K562 (cell line): Measurements from ENCODE around the gene TTYH2. TPM values are rescaled to one million over a fixed set of nuclear protein-coding genes. Genes with fewer than 3 reads are reported as not detected.

ENCODE experiments used
- CREB5 ChIP-seq: fragments of 250-450 bp; sonication (Bioruptor Pico); IDR thresholded peaks from 2 replicates; pipeline ENCODE4 v1.5.0; 2020; ENCODE audit warnings: mild to moderate bottlenecking
- FOXJ2 ChIP-seq: fragments of 200-800 bp; sonication (Bioruptor generic); IDR thresholded peaks from 2 replicates; pipeline ENCODE4 v1.6.1; 2016; ENCODE audit warnings: missing genetic modification characterization, missing compliant biosample characterization
- FOXO4 ChIP-seq: fragments of 450-650 bp; formaldehyde crosslinking; IDR thresholded peaks from 2 replicates; pipeline ENCODE4 v1.4.0; 2020; ENCODE audit warnings: mild to moderate bottlenecking, moderate library complexity
- GABPB2 ChIP-seq: fragments of 250-450 bp; sonication (Bioruptor Pico); conservative IDR thresholded peaks from 2 replicates; pipeline ENCODE4 v1.5.1; 2021; ENCODE audit warnings: mild to moderate bottlenecking
- HNRNPL ChIP-seq: fragments of 200-400 bp; formaldehyde crosslinking; IDR thresholded peaks from 2 replicates; pipeline ENCODE4 v1.6.1; 2017; ENCODE audit warnings: low read depth, mild to moderate bottlenecking, low read length
- MXI1 ChIP-seq: IDR thresholded peaks from 2 replicates; pipeline ENCODE4 v1.6.1; 2011; ENCODE audit warnings: low read depth, mild to moderate bottlenecking, improper control_type of control experiment, low read length
- POLR2B ChIP-seq: fragments of 450-650 bp; IDR thresholded peaks from 2 replicates; pipeline ENCODE4 v1.6.1; 2018; ENCODE audit warnings: low read depth; ENCODE audit not compliant: partially characterized antibody
- POLR3A ChIP-seq: IDR thresholded peaks from 2 replicates; pipeline ENCODE4 v1.6.1; 2011; ENCODE audit warnings: borderline replicate concordance, mild to moderate bottlenecking, moderate library complexity; ENCODE audit not compliant: insufficient read length, insufficient read depth; ENCODE audit errors: extremely low read depth
- REST ChIP-seq, 2 experiments: fragments of 450-650 bp; formaldehyde crosslinking in 1 of 2; IDR thresholded peaks; 2 replicates each; pipeline versions ENCODE4 v1.4.0 to v1.6.1; 2014 to 2020; ENCODE audit warnings: mild to moderate bottlenecking in 2 of 2, borderline replicate concordance in 1 of 2, low read depth in 1 of 2
- SNIP1 ChIP-seq: fragments of 450-650 bp; IDR thresholded peaks from 2 replicates; pipeline ENCODE4 v1.7.1; 2017; ENCODE audit warnings: low read depth, mild to moderate bottlenecking
- SREBF1 ChIP-seq: fragments of 150-350 bp; IDR thresholded peaks from 2 replicates; pipeline ENCODE4 v1.6.1; 2014; ENCODE audit warnings: antibody characterized with exemption, low read depth, low read length, borderline replicate concordance
- SRSF9 ChIP-seq: fragments of 200-400 bp; formaldehyde crosslinking; IDR thresholded peaks from 2 replicates; pipeline ENCODE4 v1.6.1; 2017; ENCODE audit warnings: low read depth, low read length, borderline replicate concordance
- THRAP3 ChIP-seq: fragments of 450-650 bp; IDR thresholded peaks from 2 replicates; pipeline ENCODE4 v1.6.1; 2016; ENCODE audit warnings: mild to moderate bottlenecking, inconsistent platforms, borderline replicate concordance
- YY1 ChIP-seq, 3 experiments: IDR thresholded peaks; 2 replicates each; pipeline ENCODE4 v1.6.1; 2011; ENCODE audit warnings: low read length in 2 of 3, mild to moderate bottlenecking in 2 of 3, moderate library complexity in 2 of 3, borderline replicate concordance in 1 of 3, control low read depth in 1 of 3, low read depth in 1 of 3; ENCODE audit not compliant: insufficient read depth in 3 of 3, insufficient replicate concordance in 2 of 3, control insufficient read depth in 1 of 3, insufficient read length in 1 of 3; ENCODE audit errors: extremely low read depth in 1 of 3
- ZNF431 ChIP-seq: sonication (generic); formaldehyde crosslinking; IDR thresholded peaks from 2 replicates; pipeline ENCODE4 v1.8.0; 2022; ENCODE audit warnings: mild to moderate bottlenecking, missing genetic modification reagents
- polyA plus RNA-seq, 8 experiments: library from polyadenylated mRNA; depleted of rRNA in 4 of 8; stranded (reverse) in 5 of 8; unstranded in 3 of 8; fragments of >200 nt; fragmentation: Nextera tagmentation in 2 of 8; fragmentation: Illumina TruSeq in 1 of 8; extraction: Ambion mirVana in 2 of 8; extraction: Trizol in 1 of 8; gene quantifications; 2 replicates each; pipeline versions ENCODE4 v1.2.1 to v1.2.3, GENCODE V29; 2011 to 2014; ENCODE audit warnings: inconsistent platforms in 1 of 8, missing spikeins in 1 of 8
- total RNA-seq, 7 experiments: library from RNA; depleted of rRNA in 6 of 7; stranded (reverse); fragments of >200 nt in 6 of 7; fragmentation: Illumina TruSeq in 2 of 7; extraction: Trizol in 2 of 7; gene quantifications; 2 replicates each; pipeline versions ENCODE4 v1.2.1 to v1.2.3, GENCODE V29; 2011 to 2021; ENCODE audit warnings: low replicate concordance in 1 of 7

The TTYH2 gene
- total and polyA plus RNA-seq, 9 of the 15 experiments (the other 6 are each of a cell fraction or from before 2014, with no cell fraction given) = 0.03 to 2.0 (median 0.91) TPM

- TF ChIP-seq REST (IDR thresholded peaks at IDR 0.05; ENCODE audit: borderline replicate concordance) (0 out of 2 replicates have a peak, but pooled peaks have one; percentile 18), REST (CRISPR knock-in tag; IDR thresholded peaks at IDR 0.05; ENCODE audit: low read depth) (no peak), SREBF1 (no peak), HNRNPL (no peak), FOXJ2 (tag) (no peak), MXI1 (no peak), ZNF431 (CRISPR knock-in tag) (no peak), POLR2B (no peak), POLR3A (no peak), GABPB2 (no peak), YY1 (IDR thresholded peaks at IDR 0.05; ENCODE audit: borderline replicate concordance in 1 of 3, control insufficient read depth in 1 of 3, extremely low read depth in 1 of 3, insufficient read depth in 3 of 3, insufficient read length in 1 of 3, insufficient replicate concordance in 2 of 3, low read depth in 1 of 3, low read length in 2 of 3) (no peak), THRAP3 (no peak), CREB5 (CRISPR knock-in tag) (no peak), FOXO4 (CRISPR knock-in tag) (no peak), SRSF9 (no peak), SNIP1 (no peak)
Measured at GRCh38 chr17:74295625-74296547, 82.5 kb downstream of the TTYH2 start (continued).
